Measurements from ENCODE around the gene STING1.

DNA sequence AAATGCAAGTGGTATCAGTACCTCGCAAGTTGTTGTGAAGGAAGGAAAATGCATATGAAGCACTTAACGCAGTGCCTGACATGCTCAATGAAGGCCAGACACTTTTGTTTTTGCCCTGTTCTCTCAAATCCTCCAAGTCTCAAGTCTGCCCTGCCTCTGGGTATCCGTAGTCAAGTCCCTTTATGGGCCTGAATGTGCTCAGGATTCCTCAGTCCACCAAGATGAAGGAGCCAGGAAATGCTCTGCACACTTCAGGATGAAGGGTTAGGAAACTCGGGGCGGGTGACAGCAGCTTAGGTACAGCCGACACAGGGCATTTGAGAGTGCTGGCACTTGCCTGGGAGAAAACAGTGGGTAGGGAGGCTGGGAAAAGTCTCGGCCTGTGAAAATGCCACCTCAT is 21.4 kb downstream of the STING1 start:
- TF ChIP-seq EP300 (conservative IDR thresholded peaks at IDR 0.05; ENCODE audit: poor library complexity, severe bottlenecking) = no peak
- TF ChIP-seq, protein P1, sequence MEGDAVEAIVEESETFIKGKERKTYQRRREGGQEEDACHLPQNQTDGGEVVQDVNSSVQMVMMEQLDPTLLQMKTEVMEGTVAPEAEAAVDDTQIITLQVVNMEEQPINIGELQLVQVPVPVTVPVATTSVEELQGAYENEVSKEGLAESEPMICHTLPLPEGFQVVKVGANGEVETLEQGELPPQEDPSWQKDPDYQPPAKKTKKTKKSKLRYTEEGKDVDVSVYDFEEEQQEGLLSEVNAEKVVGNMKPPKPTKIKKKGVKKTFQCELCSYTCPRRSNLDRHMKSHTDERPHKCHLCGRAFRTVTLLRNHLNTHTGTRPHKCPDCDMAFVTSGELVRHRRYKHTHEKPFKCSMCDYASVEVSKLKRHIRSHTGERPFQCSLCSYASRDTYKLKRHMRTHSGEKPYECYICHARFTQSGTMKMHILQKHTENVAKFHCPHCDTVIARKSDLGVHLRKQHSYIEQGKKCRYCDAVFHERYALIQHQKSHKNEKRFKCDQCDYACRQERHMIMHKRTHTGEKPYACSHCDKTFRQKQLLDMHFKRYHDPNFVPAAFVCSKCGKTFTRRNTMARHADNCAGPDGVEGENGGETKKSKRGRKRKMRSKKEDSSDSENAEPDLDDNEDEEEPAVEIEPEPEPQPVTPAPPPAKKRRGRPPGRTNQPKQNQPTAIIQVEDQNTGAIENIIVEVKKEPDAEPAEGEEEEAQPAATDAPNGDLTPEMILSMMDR (IDR thresholded peaks at IDR 0.05; ENCODE audit: poor library complexity, severe bottlenecking) = no peak
- TF ChIP-seq POLR2AphosphoS5 (IDR thresholded peaks at IDR 0.05) = no peak
- TF ChIP-seq EZH2 (IDR thresholded peaks at IDR 0.05; ENCODE audit: borderline replicate concordance, insufficient read depth, low read length, poor library complexity, severe bottlenecking) = no peak
- no peak for TF ChIP-seq RAD21 (conservative IDR thresholded peaks at IDR 0.05)
